Calu3 (cell line): Measurements from ENCODE around the gene HOOK2. TPM values are rescaled to one million over a fixed set of nuclear protein-coding genes. Genes with fewer than 3 reads are reported as not detected.
"Not testable (repeated sequence)": the region's sequence is repeated elsewhere in the genome, so short reads cannot be mapped to it uniquely, and the experiment has no call there.

ENCODE experiments used
- BruUV-seq: library from RNA; stranded (reverse); fragments of 400-500 nt; replicated peaks from 2 replicates; lab custom pipeline; 2021; lab: Mats Ljungman, UMichigan
- CTCF ChIA-PET: fragments of 300-600 bp; sonication (Branson Sonifier 250); formaldehyde crosslinking; loops from one replicate; lab custom pipeline; 2022; ENCODE audit warnings: antibody characterized with exemption; lab: Charles Lee
- DNase-seq: peaks from one replicate; pipeline ENCODE4 v3.0.0; 2022
- H3K27ac Mint-ChIP-seq: one replicate; pipeline ENCODE4 v1.8.0; 2022; ENCODE audit warnings: mixed read lengths; ENCODE audit not compliant: unreplicated experiment
- H3K27me3 Mint-ChIP-seq: one replicate; pipeline ENCODE4 v1.8.0; 2022; ENCODE audit warnings: mixed read lengths; ENCODE audit not compliant: unreplicated experiment
- H3K36me3 Mint-ChIP-seq: one replicate; pipeline ENCODE4 v1.8.0; 2022; ENCODE audit warnings: mild to moderate bottlenecking, moderate library complexity, mixed read lengths; ENCODE audit not compliant: insufficient read depth, unreplicated experiment
- H3K4me1 Mint-ChIP-seq: one replicate; pipeline ENCODE4 v1.8.0; 2022; ENCODE audit warnings: mild to moderate bottlenecking, low read depth, mixed read lengths; ENCODE audit not compliant: unreplicated experiment
- H3K4me3 Mint-ChIP-seq: one replicate; pipeline ENCODE4 v1.8.0; 2022; ENCODE audit warnings: mild to moderate bottlenecking, low read depth, moderate library complexity, mixed read lengths; ENCODE audit not compliant: unreplicated experiment
- H3K9me3 Mint-ChIP-seq: one replicate; pipeline ENCODE4 v1.8.0; 2022; ENCODE audit warnings: low read depth, mixed read lengths; ENCODE audit not compliant: unreplicated experiment
- intact Hi-C: fragments of 100-400 bp; cut with micrococcal nuclease; formaldehyde crosslinking; loops from one replicate; pipeline ENCODE4 v1.10.0; 2022; ENCODE audit not compliant: unreplicated experiment
- total RNA-seq: library from RNA; stranded (reverse); gene quantifications from 2 replicates; pipeline ENCODE4 v1.2.3, GENCODE V29; 2022
- TF ChIP-seq, protein P1 (sequence below): fragments of 200-600 bp; IDR thresholded peaks from one replicate; pipeline ENCODE4 v1.8.0; 2022; ENCODE audit warnings: antibody characterized with exemption; ENCODE audit not compliant: unreplicated experiment

HOOK2 gene
- total RNA-seq, 1 experiment from 2014 or later: 69.0 TPM

GRCh38 chr19:12801466-12802266 lies 26.3 kb upstream of the HOOK2 start, which contains the start of the genes PRDX2 and THSD8:
Gene PRDX2, minus strand, starts transcription at chr19:12801800. Its CDS starts 539 bp downstream, at chr19:12801261.
Gene THSD8, plus strand, starts transcription at chr19:12802069. Its CDS starts 3 bp downstream, at chr19:12802072.
- CTCF ChIA-PET: interaction anchor here (1.2 kb wide), 1 partner anchor 41 kb away, joined by 3 read pairs; no protein-coding TSS in a partner anchor
- peaks cover 47% of the 10 kb centered on the region for H3K36me3 Mint-ChIP-seq
- no peaks in the 10 kb centered on the region for H3K27me3 Mint-ChIP-seq
- TF ChIP-seq, protein P1, sequence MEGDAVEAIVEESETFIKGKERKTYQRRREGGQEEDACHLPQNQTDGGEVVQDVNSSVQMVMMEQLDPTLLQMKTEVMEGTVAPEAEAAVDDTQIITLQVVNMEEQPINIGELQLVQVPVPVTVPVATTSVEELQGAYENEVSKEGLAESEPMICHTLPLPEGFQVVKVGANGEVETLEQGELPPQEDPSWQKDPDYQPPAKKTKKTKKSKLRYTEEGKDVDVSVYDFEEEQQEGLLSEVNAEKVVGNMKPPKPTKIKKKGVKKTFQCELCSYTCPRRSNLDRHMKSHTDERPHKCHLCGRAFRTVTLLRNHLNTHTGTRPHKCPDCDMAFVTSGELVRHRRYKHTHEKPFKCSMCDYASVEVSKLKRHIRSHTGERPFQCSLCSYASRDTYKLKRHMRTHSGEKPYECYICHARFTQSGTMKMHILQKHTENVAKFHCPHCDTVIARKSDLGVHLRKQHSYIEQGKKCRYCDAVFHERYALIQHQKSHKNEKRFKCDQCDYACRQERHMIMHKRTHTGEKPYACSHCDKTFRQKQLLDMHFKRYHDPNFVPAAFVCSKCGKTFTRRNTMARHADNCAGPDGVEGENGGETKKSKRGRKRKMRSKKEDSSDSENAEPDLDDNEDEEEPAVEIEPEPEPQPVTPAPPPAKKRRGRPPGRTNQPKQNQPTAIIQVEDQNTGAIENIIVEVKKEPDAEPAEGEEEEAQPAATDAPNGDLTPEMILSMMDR: no peak
- peak within 1 kb of the TSS; percentile 52 for H3K27ac Mint-ChIP-seq
- BruUV-seq: no TSS peak
- H3K4me1 Mint-ChIP-seq: peaks cover 15% of the 10 kb centered on the region
- peak; percentile 71 for DNase-seq
- H3K4me3 Mint-ChIP-seq: peak within 1 kb of the TSS; percentile 59
- H3K9me3 Mint-ChIP-seq: no peaks in the 10 kb centered on the region
- intact Hi-C loops: no loop called here

GRCh38 chr19:12800923-12801465 lies 25.6 kb upstream of the HOOK2 start:
- intact Hi-C loops: no loop called here
- H3K36me3 Mint-ChIP-seq: peaks cover 47% of the 10 kb centered on the region
- CTCF ChIA-PET: no interaction called here
- TF ChIP-seq, protein P1: no peak
- H3K4me1 Mint-ChIP-seq: peaks cover 15% of the 10 kb centered on the region
- BruUV-seq: no TSS peak
- peak; percentile 2 for DNase-seq
- no peaks in the 10 kb centered on the region for H3K9me3 Mint-ChIP-seq
- H3K27ac Mint-ChIP-seq: peak overlapping the region; percentile 52
- no peaks in the 10 kb centered on the region for H3K27me3 Mint-ChIP-seq
- peak overlapping the region; percentile 59 for H3K4me3 Mint-ChIP-seq

- no peak for DNase-seq
- H3K27me3 Mint-ChIP-seq: no peaks in the 10 kb centered on the region
- H3K36me3 Mint-ChIP-seq: peaks cover 47% of the 10 kb centered on the region
- TF ChIP-seq, protein P1: no peak
- no TSS peak for BruUV-seq
- peak overlapping the region; percentile 52 for H3K27ac Mint-ChIP-seq
- intact Hi-C loops: no loop called here
- CTCF ChIA-PET: no interaction called here
- no peaks in the 10 kb centered on the region for H3K9me3 Mint-ChIP-seq
- H3K4me1 Mint-ChIP-seq: peaks cover 20% of the 10 kb centered on the region
- peak overlapping the region; percentile 59 for H3K4me3 Mint-ChIP-seq
Observed at GRCh38 chr19:12800466-12800770, 25.1 kb upstream of the HOOK2 start.

DNA sequence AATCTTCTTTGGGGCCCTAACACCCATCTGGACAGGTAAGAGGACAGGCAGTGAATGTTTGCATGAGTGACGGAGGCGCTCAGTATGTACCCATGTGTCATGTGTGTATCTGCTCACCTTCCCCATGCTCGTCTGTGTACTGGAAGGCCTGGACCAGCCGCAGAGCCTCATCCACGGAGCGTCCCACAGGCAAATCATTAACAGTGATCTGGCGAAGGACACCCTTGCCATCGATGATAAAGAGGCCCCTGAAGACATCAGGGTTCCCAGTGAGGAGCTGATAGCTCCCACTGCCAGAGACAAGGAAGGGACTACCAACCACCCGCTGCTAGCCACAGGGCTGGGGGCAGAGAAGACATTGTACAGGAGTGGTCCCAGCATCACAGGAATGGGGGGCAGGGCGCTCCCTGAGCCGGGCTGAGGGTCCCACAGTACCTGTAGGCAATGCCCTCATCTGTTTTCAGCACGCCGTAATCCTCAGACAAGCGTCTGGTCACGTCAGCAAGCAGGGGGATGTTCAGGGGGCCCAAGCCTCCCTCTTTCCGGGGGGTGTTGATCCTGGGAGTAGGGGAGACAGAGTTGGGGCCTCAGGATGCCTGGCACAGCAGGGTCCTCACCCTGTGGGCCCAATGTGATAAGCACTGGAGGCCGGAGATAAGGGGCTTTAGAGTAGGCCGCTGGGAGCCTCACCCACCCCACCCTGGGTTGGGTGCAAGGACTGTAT lies 24.6 kb upstream of the HOOK2 start:
- no peak for DNase-seq
- intact Hi-C loops: no loop called here
- H3K27me3 Mint-ChIP-seq: no peaks in the 10 kb centered on the region
- TF ChIP-seq, protein P1: no peak
- CTCF ChIA-PET: no interaction called here
- H3K36me3 Mint-ChIP-seq: peaks cover 52% of the 10 kb centered on the region
- H3K4me3 Mint-ChIP-seq: peak overlapping the region; percentile 59
- no peak overlapping the region for H3K27ac Mint-ChIP-seq
- no peaks in the 10 kb centered on the region for H3K9me3 Mint-ChIP-seq
- TSS peak; percentile 56 for BruUV-seq
- peaks cover 21% of the 10 kb centered on the region for H3K4me1 Mint-ChIP-seq

DNA sequence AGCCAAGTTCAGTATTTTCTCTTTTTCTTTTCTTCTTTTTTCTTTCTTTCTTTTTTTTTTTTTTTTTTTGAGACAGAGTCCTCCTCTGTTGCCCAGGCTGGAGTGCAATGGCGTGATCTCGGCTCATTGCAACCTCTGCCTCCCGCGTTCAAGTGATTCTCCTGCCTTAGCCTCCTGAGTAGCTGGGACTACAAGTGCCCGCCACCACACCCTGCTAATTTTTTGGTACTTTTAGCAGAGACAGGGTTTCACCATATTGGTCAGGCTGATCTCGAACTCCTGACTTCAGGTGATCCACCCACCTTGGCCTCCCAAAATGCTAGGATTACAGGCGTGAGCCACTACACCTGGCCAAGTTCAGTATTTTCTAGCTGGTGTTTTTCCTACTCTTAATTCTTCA lies 22.3 kb upstream of the HOOK2 start:
- DNase-seq, BruUV-seq, H3K9me3 Mint-ChIP-seq, H3K4me3 Mint-ChIP-seq, H3K27ac Mint-ChIP-seq, intact Hi-C loops, H3K27me3 Mint-ChIP-seq: not testable (repeated sequence)
- CTCF ChIA-PET: interaction anchor here (0.7 to 1.1 kb wide), 2 partner anchors 64 to 1379 kb away, joined by 3 read pairs; partner anchors contain the start of gene RGL3
- H3K36me3 Mint-ChIP-seq: peaks cover 73% of the 10 kb centered on the region
- H3K4me1 Mint-ChIP-seq: peaks cover 20% of the 10 kb centered on the region
